C4-2B (cell line): ENCODE measurements around the gene GATA2.

Experiments
- ZFX ChIP-seq: fragments of 450-650 bp; IDR thresholded peaks from 2 replicates; pipeline ENCODE4 v1.6.1; 2017
- TF ChIP-seq, protein P1 (sequence below): fragments of 450-650 bp; conservative IDR thresholded peaks from 2 replicates; pipeline ENCODE4 v1.5.1; 2017; ENCODE audit warnings: mild to moderate bottlenecking

DNA sequence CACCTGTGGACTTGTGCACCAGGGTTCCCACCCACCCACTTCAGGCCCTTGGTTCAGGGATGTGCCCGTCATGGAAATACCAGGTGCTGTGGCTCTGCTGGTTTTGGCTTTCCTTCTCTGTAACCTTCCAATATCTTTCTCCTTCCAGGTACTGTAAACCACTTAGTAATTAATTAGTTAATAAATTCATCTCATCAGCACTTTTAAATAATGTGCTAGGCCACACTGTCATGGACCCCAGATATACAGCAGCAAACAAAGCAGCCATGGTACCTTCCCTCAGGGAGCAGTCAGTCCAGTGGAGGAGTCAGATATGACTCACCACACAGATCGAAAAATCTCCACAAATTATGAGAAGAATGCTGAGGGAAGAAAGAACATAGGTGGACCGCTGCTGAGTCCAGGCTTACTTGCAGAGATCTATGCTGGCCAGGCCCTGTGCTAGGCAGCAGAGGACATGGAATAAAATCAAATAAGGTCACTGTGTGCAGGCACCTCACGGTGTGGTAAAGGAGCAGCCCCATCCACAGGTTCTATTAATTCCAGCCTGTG, 6.8 kb upstream of the GATA2 start:
- TF ChIP-seq, protein P1, sequence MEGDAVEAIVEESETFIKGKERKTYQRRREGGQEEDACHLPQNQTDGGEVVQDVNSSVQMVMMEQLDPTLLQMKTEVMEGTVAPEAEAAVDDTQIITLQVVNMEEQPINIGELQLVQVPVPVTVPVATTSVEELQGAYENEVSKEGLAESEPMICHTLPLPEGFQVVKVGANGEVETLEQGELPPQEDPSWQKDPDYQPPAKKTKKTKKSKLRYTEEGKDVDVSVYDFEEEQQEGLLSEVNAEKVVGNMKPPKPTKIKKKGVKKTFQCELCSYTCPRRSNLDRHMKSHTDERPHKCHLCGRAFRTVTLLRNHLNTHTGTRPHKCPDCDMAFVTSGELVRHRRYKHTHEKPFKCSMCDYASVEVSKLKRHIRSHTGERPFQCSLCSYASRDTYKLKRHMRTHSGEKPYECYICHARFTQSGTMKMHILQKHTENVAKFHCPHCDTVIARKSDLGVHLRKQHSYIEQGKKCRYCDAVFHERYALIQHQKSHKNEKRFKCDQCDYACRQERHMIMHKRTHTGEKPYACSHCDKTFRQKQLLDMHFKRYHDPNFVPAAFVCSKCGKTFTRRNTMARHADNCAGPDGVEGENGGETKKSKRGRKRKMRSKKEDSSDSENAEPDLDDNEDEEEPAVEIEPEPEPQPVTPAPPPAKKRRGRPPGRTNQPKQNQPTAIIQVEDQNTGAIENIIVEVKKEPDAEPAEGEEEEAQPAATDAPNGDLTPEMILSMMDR = no peak
- TF ChIP-seq ZFX = no peak
